Fibroblast of lung (primary cell): Measurements from ENCODE around the gene SPAST. TPM values are rescaled to one million over a fixed set of nuclear protein-coding genes. Genes with fewer than 3 reads are reported as not detected.

Experiments used
- DNase-seq, 2 donors: peaks; one replicate each; pipeline versions ENCODE4 v3.0.0 to v3.0.0-alpha.2; 2010; ENCODE audit warnings: low read depth in 2 of 2
- H2AFZ ChIP-seq: 2 replicates; pipeline ENCODE4 v1.5.1; 2012; ENCODE audit warnings: low read length, control low read depth, inconsistent platforms
- H3K27ac ChIP-seq: 2 replicates; pipeline ENCODE4 v1.5.1; 2011; ENCODE audit warnings: low read length, control low read depth; ENCODE audit not compliant: insufficient read depth
- H3K27me3 ChIP-seq: 2 replicates; pipeline ENCODE4 v1.5.1; 2011; ENCODE audit warnings: mild to moderate bottlenecking, low read length; ENCODE audit not compliant: control insufficient read depth, insufficient read depth
- H3K36me3 ChIP-seq: 2 replicates; pipeline ENCODE4 v1.5.1; 2011; ENCODE audit warnings: low read length; ENCODE audit not compliant: control insufficient read depth, insufficient read depth
- H3K4me1 ChIP-seq: 2 replicates; pipeline ENCODE4 v1.5.1; 2011; ENCODE audit warnings: low read length; ENCODE audit not compliant: control insufficient read depth, insufficient read depth; ENCODE audit errors: extremely low read depth
- H3K4me2 ChIP-seq: 2 replicates; pipeline ENCODE4 v1.5.1; 2011; ENCODE audit warnings: low read length, control low read depth; ENCODE audit not compliant: insufficient read depth; ENCODE audit errors: extremely low read depth
- H3K4me3 ChIP-seq, 4 experiments: fragments of 200-600 bp in 1 of 4; sonication (generic) in 1 of 4; replicated peaks in 1 of 4; 2 replicates each; pipeline ENCODE4 v1.5.1; 2011 to 2016; ENCODE audit warnings: low read length in 4 of 4, low read depth in 3 of 4, mild to moderate bottlenecking in 3 of 4, control low read depth in 2 of 4, inconsistent platforms in 1 of 4, mixed read lengths in 1 of 4; ENCODE audit not compliant: insufficient read depth in 1 of 4; ENCODE audit errors: control extremely low read depth in 1 of 4
- H3K79me2 ChIP-seq: 2 replicates; pipeline ENCODE4 v1.5.1; 2012; ENCODE audit warnings: mild to moderate bottlenecking, low read length, inconsistent platforms; ENCODE audit not compliant: control insufficient read depth, insufficient read depth
- H3K9ac ChIP-seq: 2 replicates; pipeline ENCODE4 v1.5.1; 2011; ENCODE audit warnings: mild to moderate bottlenecking, low read length, control low read depth; ENCODE audit not compliant: insufficient read depth
- H3K9me3 ChIP-seq: 2 replicates; pipeline ENCODE4 v1.5.1; 2012; ENCODE audit warnings: low read depth, low read length; ENCODE audit not compliant: control insufficient read depth, insufficient read depth
- H4K20me1 ChIP-seq: 2 replicates; pipeline ENCODE4 v1.5.1; 2011; ENCODE audit warnings: low read length; ENCODE audit not compliant: control insufficient read depth, insufficient read depth; ENCODE audit errors: extremely low read depth
- CTCF ChIP-seq, 2 donors: IDR thresholded peaks in 1 of 2; conservative IDR thresholded peaks in 1 of 2; 1 replicate in 1 of 2; 2 replicates in 1 of 2; pipeline ENCODE4 v1.5.1; 2011 to 2012; ENCODE audit warnings: low read length in 2 of 2, control low read depth in 1 of 2, inconsistent platforms in 1 of 2, low read depth in 1 of 2, mild to moderate bottlenecking in 1 of 2
- EZH2 ChIP-seq: IDR thresholded peaks from 2 replicates; pipeline ENCODE4 v1.5.1; 2012; ENCODE audit warnings: low read length, control low read depth, mild to moderate bottlenecking; ENCODE audit errors: missing control alignments
- polyA plus RNA-seq, 2 donors: library from polyadenylated mRNA; depleted of rRNA in 1 of 2; stranded (reverse) in 1 of 2; unstranded in 1 of 2; fragments of >200 nt; gene quantifications; 2 replicates each; pipeline ENCODE4 v1.2.1, GENCODE V29; 2011 to 2012; ENCODE audit warnings: missing spikeins in 1 of 2
- total RNA-seq: library from RNA; depleted of rRNA; stranded (reverse); fragments of >200 nt; gene quantifications from 2 replicates; pipeline ENCODE4 v1.2.1, GENCODE V29; 2014

Gene SPAST
- total and polyA plus RNA-seq, 2 donors (not counting 1 experiment from before 2014, with no cell fraction given) = 12.7 to 22.6 TPM

- H3K36me3 ChIP-seq = no peaks in the 10 kb centered on the region
- H3K9me3 ChIP-seq = no peaks in the 10 kb centered on the region
- H2AFZ ChIP-seq = no peak overlapping the region
- no peak for DNase-seq
- no peaks in the 10 kb centered on the region for H3K79me2 ChIP-seq
- H3K9ac ChIP-seq = no peak overlapping the region
- H3K27ac ChIP-seq = no peak overlapping the region
- H3K4me1 ChIP-seq = no peaks in the 10 kb centered on the region
- no peak overlapping the region for H3K4me3 ChIP-seq
- H3K27me3 ChIP-seq = no peaks in the 10 kb centered on the region
- H3K4me2 ChIP-seq = no peak overlapping the region
- no peaks in the 10 kb centered on the region for H4K20me1 ChIP-seq
- no peak for TF ChIP-seq EZH2
- no peak for TF ChIP-seq CTCF (conservative IDR thresholded peaks at IDR 0.05 in 1 of 2, IDR thresholded peaks at IDR 0.05 in 1 of 2; ENCODE audit: low read depth in 1 of 2, low read length in 2 of 2)
Measured at GRCh38 chr2:32124660-32125059, 61.3 kb downstream of the SPAST start.

DNA sequence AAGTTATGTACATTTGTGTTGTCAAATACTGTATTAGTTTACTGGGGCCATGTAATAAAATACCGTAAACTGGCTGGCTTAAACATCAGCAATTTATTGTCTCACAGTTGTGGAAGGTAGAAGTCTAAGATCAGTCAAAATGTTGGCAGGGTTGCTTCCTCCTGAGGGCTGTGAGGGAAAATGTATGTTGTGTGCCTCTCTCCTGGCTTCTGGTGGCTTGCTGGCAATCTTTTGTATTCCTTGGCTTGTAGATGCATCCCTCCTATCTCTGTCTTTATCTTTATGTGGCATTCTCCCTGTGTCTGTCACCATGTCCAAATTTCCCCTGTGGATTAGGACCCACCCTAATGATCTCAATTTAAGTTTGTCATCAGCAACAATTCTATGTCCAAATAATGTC, 65.3 kb downstream of the SPAST start:
- Histone ChIP-seq H3K9me3 (no peaks in the 10 kb centered on the region), H2AFZ (no peak overlapping the region), H3K79me2 (no peaks in the 10 kb centered on the region), H3K4me3 (no peak overlapping the region), H3K27me3 (no peaks in the 10 kb centered on the region), H3K36me3 (peaks cover 1% of the 10 kb centered on the region), H3K4me2 (no peak overlapping the region), H4K20me1 (no peaks in the 10 kb centered on the region), H3K27ac (no peak overlapping the region), H3K9ac (no peak overlapping the region), H3K4me1 (no peaks in the 10 kb centered on the region)
- DNase-seq = no peak
- TF ChIP-seq EZH2 = no peak

GRCh38 chr2:32129086-32129485, 65.7 kb downstream of the SPAST start:
- Histone ChIP-seq H3K79me2 (no peaks in the 10 kb centered on the region), H4K20me1 (no peaks in the 10 kb centered on the region), H3K9me3 (no peaks in the 10 kb centered on the region), H3K27me3 (no peaks in the 10 kb centered on the region), H3K27ac (no peak overlapping the region), H2AFZ (no peak overlapping the region), H3K4me3 (no peak overlapping the region), H3K36me3 (peaks cover 1% of the 10 kb centered on the region), H3K9ac (no peak overlapping the region), H3K4me2 (no peak overlapping the region), H3K4me1 (no peaks in the 10 kb centered on the region)
- TF ChIP-seq EZH2 = no peak
- no peak for TF ChIP-seq CTCF (conservative IDR thresholded peaks at IDR 0.05 in 1 of 2, IDR thresholded peaks at IDR 0.05 in 1 of 2; ENCODE audit: low read depth in 1 of 2, low read length in 2 of 2)
- DNase-seq = no peak
